ENCODE results near the gene DCXR. TPM values are rescaled to one million over a fixed set of nuclear protein-coding genes. Genes with fewer than 3 reads are reported as not detected.

DCXR gene
- total RNA-seq, 1 donor from 2014 or later: 106 TPM

GRCh38 chr17:81987161-81987770 is 50.2 kb downstream of the DCXR start:
- H3K27me3 ChIP-seq: no peaks in the 10 kb centered on the region
- no peaks in the 10 kb centered on the region for H3K9me3 ChIP-seq
- H3K4me3 ChIP-seq: no peak overlapping the region
- peaks cover 16% of the 10 kb centered on the region for H3K4me1 ChIP-seq
- TF ChIP-seq CTCF (IDR thresholded peaks at IDR 0.05) (no peak), POLR2AphosphoS5 (IDR thresholded peaks at IDR 0.05; ENCODE audit: insufficient read depth in 1 of 2, low read depth in 1 of 2) (no peak), POLR2A (IDR thresholded peaks at IDR 0.05) (no peak)
- no peak for DNase-seq (ENCODE audit: extremely low spot score in 2 of 2)
- H3K36me3 ChIP-seq: peaks cover 0 to 25% of the 10 kb centered on the region in 2 donors
- intact Hi-C loops (cut with DNase I): no loop called here
- no peak overlapping the region for H3K27ac ChIP-seq

GRCh38 chr17:81986606-81987005 is 50.9 kb downstream of the DCXR start:
- intact Hi-C loops (cut with DNase I): no loop called here
- H3K4me1 ChIP-seq: peaks cover 10% of the 10 kb centered on the region
- H3K4me3 ChIP-seq: no peak overlapping the region
- TF ChIP-seq POLR2A (IDR thresholded peaks at IDR 0.05) (no peak), POLR2AphosphoS5 (IDR thresholded peaks at IDR 0.05; ENCODE audit: insufficient read depth in 1 of 2, low read depth in 1 of 2) (no peak), CTCF (IDR thresholded peaks at IDR 0.05) (no peak)
- no peaks in the 10 kb centered on the region for H3K9me3 ChIP-seq
- H3K27ac ChIP-seq: no peak overlapping the region
- no peaks in the 10 kb centered on the region for H3K27me3 ChIP-seq
- no peak for DNase-seq (ENCODE audit: extremely low spot score in 2 of 2)
- H3K36me3 ChIP-seq: peaks cover 0 to 25% of the 10 kb centered on the region in 2 donors

Other genes starting within 250 kb of the DCXR start
- gene GCGR, start 233.5 kb downstream of the DCXR start, total RNA-seq: not detected
- 64.1 TPM for gene MCRIP1, start 204.4 kb downstream of the DCXR start, total RNA-seq
- gene PPP1R27, start 202.6 kb downstream of the DCXR start, total RNA-seq: not detected
- gene P4HB, start 177.2 kb downstream of the DCXR start, total RNA-seq: 463 TPM
- gene ARHGDIA, start 166.4 kb downstream of the DCXR start, total RNA-seq: 120 TPM
- gene ALYREF, start 146.1 kb downstream of the DCXR start, total RNA-seq: 78.8 TPM
- 135 TPM for gene ANAPC11, start 146.0 kb downstream of the DCXR start, total RNA-seq
- gene NPB, start 135.5 kb downstream of the DCXR start, total RNA-seq: 4.7 TPM
- gene PCYT2, start 126.3 kb downstream of the DCXR start, total RNA-seq: 28.0 TPM
- 47.9 TPM for gene SIRT7, start 119.5 kb downstream of the DCXR start, total RNA-seq
- gene MAFG, start 110.0 kb downstream of the DCXR start, total RNA-seq: 18.9 TPM
- 9.1 TPM for gene PYCR1, start 100.4 kb downstream of the DCXR start, total RNA-seq
- gene MYADML2, start 90.5 kb downstream of the DCXR start, total RNA-seq: not detected
- not detected for gene NOTUM, start 76.5 kb downstream of the DCXR start, total RNA-seq
- gene ASPSCR1, start 60.1 kb downstream of the DCXR start, total RNA-seq: 31.2 TPM
- 101 TPM for gene CENPX, start 14.8 kb downstream of the DCXR start, total RNA-seq
- gene LRRC45, start 14.4 kb downstream of the DCXR start, total RNA-seq: 14.0 TPM
- 12.8 TPM for gene RAC3, start 6.0 kb downstream of the DCXR start, total RNA-seq
- gene RFNG, start 14.1 kb upstream of the DCXR start, total RNA-seq: 61.4 TPM
- gene GPS1, start 14.2 kb upstream of the DCXR start, total RNA-seq: 80.3 TPM
- gene DUS1L, start 28.1 kb upstream of the DCXR start, total RNA-seq: 72.4 TPM
- 127 TPM for gene FASN, start 60.5 kb upstream of the DCXR start, total RNA-seq
- 26.5 TPM for gene CCDC57, start 175.1 kb upstream of the DCXR start, total RNA-seq
- gene SLC16A3, start 191.3 kb upstream of the DCXR start, total RNA-seq: 21.1 TPM
- 67.8 TPM for gene CSNK1D, start 236.0 kb upstream of the DCXR start, total RNA-seq